Left hindlimb (tissue), 1 donor: ENCODE results near the gene PAPLN.

Experiments
- DNase-seq: peaks from one replicate; pipeline ENCODE4 v3.0.0-alpha.2; 2018

Gene PAPLN

GRCh38 chr14:73261520-73262426 lies 24.5 kb downstream of the PAPLN start:
- no peak for DNase-seq

- no peak for DNase-seq
Observed at GRCh38 chr14:73262427-73263183, 25.3 kb downstream of the PAPLN start.

GRCh38 chr14:73263606-73264005 lies 26.3 kb downstream of the PAPLN start:
- no peak for DNase-seq

- no peak for DNase-seq
Observed at GRCh38 chr14:73264080-73264884, 27.0 kb downstream of the PAPLN start.

- no peak for DNase-seq
Observed at GRCh38 chr14:73264885-73265720, 27.8 kb downstream of the PAPLN start.

GRCh38 chr14:73265721-73266046 lies 28.4 kb downstream of the PAPLN start:
- DNase-seq, result no peak

- DNase-seq, result no peak
Observed at GRCh38 chr14:73266317-73266716, 29.0 kb downstream of the PAPLN start.

GRCh38 chr14:73267474-73267873 lies 30.2 kb downstream of the PAPLN start:
- DNase-seq, result no peak

- no peak for DNase-seq
Observed at GRCh38 chr14:73269729-73270531, 32.6 kb downstream of the PAPLN start.

GRCh38 chr14:73272393-73272792 lies 35.1 kb downstream of the PAPLN start:
- no peak for DNase-seq

GRCh38 chr14:73273799-73274198 lies 36.5 kb downstream of the PAPLN start:
- no peak for DNase-seq

- no peak for DNase-seq
Observed at GRCh38 chr14:73276836-73277235, 39.5 kb downstream of the PAPLN start.

- no peak for DNase-seq
Observed at GRCh38 chr14:73277376-73277775, 40.1 kb downstream of the PAPLN start.

- DNase-seq, result no peak
Observed at GRCh38 chr14:73280903-73281302, 43.6 kb downstream of the PAPLN start.

- DNase-seq, result no peak
Observed at GRCh38 chr14:73283608-73284379, 46.5 kb downstream of the PAPLN start.

- no peak for DNase-seq
Observed at GRCh38 chr14:73285979-73286378, 48.7 kb downstream of the PAPLN start.

GRCh38 chr14:73286598-73286997 lies 49.3 kb downstream of the PAPLN start:
- DNase-seq, result no peak

- DNase-seq, result no peak
Observed at GRCh38 chr14:73287071-73287470, 49.8 kb downstream of the PAPLN start.

- DNase-seq, result no peak
Observed at GRCh38 chr14:73289308-73289707, 52.0 kb downstream of the PAPLN start.

GRCh38 chr14:73289729-73290128 lies 52.4 kb downstream of the PAPLN start:
- DNase-seq, result no peak

GRCh38 chr14:73290279-73290678 lies 53.0 kb downstream of the PAPLN start:
- no peak for DNase-seq
